GM12878 (cell line): ENCODE results near the gene ZCCHC24. TPM values are rescaled to one million over a fixed set of nuclear protein-coding genes. Genes with fewer than 3 reads are reported as not detected.

Experiments
- BMI1 ChIP-seq: fragments of 450-650 bp; IDR thresholded peaks from 2 replicates; pipeline ENCODE4 v1.6.1; 2016; ENCODE audit warnings: mild to moderate bottlenecking, moderate library complexity, borderline replicate concordance
- CEBPB ChIP-seq, 2 experiments: fragments of 150-350 bp in 1 of 2; IDR thresholded peaks; 2 replicates each; pipeline ENCODE4 v1.6.1; 2012 to 2014; ENCODE audit warnings: low read depth in 2 of 2, low read length in 2 of 2, borderline replicate concordance in 1 of 2, inconsistent platforms in 1 of 2
- SUZ12 ChIP-seq: fragments of 200-600 bp; sonication (generic); IDR thresholded peaks from one replicate; pipeline ENCODE4 v1.6.1; 2018; ENCODE audit warnings: antibody characterized with exemption, mild to moderate bottlenecking; ENCODE audit not compliant: unreplicated experiment
- polyA plus RNA-seq, 11 experiments: library from polyadenylated mRNA; depleted of rRNA in 4 of 11; unstranded in 6 of 11; stranded (reverse) in 5 of 11; fragments of >200 nt; fragmentation: Nextera tagmentation in 4 of 11; fragmentation: Illumina TruSeq in 1 of 11; extraction: Ambion mirVana in 4 of 11; extraction: Trizol in 1 of 11; gene quantifications; 1 replicate in 1 of 11; 2 replicates in 10 of 11; pipeline versions ENCODE4 v1.2.1 to v1.2.3, GENCODE V29; 2011 to 2016; ENCODE audit warnings: inconsistent platforms in 2 of 11, missing spikeins in 2 of 11, low read depth in 1 of 11
- total RNA-seq, 4 experiments: library from RNA; depleted of rRNA in 3 of 4; stranded (reverse); fragments of >200 nt in 3 of 4; fragmentation: Illumina TruSeq in 1 of 4; extraction: Trizol in 1 of 4; gene quantifications; 2 replicates each; pipeline versions ENCODE4 v1.2.1 to v1.2.3, GENCODE V29; 2013 to 2021
- TF ChIP-seq, protein P1 (sequence below): fragments of 450-650 bp; IDR thresholded peaks from 2 replicates; pipeline ENCODE4 v1.6.1; 2017; ENCODE audit warnings: mild to moderate bottlenecking, moderate library complexity
- TF ChIP-seq, protein P2 (sequence below): fragments of 450-650 bp; conservative IDR thresholded peaks from 2 replicates; pipeline ENCODE4 v1.6.1; 2017; ENCODE audit warnings: mild to moderate bottlenecking, moderate library complexity
- TF ChIP-seq, protein P3 (sequence below): fragments of 450-650 bp; IDR thresholded peaks from 2 replicates; pipeline ENCODE4 v1.6.1; 2018; ENCODE audit warnings: borderline replicate concordance, mild to moderate bottlenecking; ENCODE audit not compliant: partially characterized antibody
- TF ChIP-seq, protein P4 (sequence below): IDR thresholded peaks from 2 replicates; pipeline ENCODE4 v1.6.1; 2012; ENCODE audit warnings: low read depth, low read length, improper control_type of control experiment
- TF ChIP-seq, protein P5 (sequence below): fragments of 450-650 bp; formaldehyde crosslinking; IDR thresholded peaks from 2 replicates; pipeline ENCODE4 v1.4.0; 2022; ENCODE audit warnings: mild to moderate bottlenecking, moderate library complexity
- TF ChIP-seq, protein P6 (sequence below): IDR thresholded peaks from 2 replicates; pipeline ENCODE4 v1.6.1; 2012; ENCODE audit warnings: improper control_type of control experiment, low read depth, low read length; ENCODE audit not compliant: insufficient replicate concordance

ZCCHC24 gene
- total and polyA plus RNA-seq, 10 of the 15 experiments (the other 5 are each of a cell fraction or from before 2014, with no cell fraction given) = 0.02 to 0.62 (median 0.04) TPM; not detected in 4

DNA sequence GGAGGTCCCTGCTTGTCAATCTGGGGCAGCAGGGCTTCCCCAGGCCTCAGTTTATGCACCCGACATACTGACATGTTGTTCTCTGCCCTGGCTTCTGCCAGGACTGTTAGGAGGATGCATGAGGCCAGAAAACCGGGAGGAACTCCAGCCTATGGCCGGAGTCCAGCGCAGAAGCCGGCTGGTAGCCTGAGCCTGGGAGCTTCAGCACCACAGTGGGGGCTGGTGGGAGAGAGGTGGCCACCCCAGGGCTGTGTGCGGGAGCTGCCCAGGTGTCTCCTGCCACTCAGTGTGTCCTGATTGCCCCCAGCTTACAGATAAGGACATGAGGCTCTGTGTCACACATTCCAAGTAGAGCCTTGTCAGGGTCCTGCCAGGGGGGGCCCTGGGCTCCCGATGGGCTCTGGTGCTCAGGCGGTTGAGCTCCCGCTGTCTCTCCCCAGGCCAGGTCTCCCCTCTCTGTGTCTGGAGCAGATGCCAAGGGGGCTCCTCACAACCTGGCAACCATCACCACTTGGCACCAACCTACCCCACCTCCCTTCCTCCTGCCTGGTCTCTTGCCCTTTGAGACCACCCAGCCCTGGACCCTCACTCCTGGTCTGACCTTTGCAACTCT, 65.8 kb downstream of the ZCCHC24 start (continued):
- TF ChIP-seq, protein P1, sequence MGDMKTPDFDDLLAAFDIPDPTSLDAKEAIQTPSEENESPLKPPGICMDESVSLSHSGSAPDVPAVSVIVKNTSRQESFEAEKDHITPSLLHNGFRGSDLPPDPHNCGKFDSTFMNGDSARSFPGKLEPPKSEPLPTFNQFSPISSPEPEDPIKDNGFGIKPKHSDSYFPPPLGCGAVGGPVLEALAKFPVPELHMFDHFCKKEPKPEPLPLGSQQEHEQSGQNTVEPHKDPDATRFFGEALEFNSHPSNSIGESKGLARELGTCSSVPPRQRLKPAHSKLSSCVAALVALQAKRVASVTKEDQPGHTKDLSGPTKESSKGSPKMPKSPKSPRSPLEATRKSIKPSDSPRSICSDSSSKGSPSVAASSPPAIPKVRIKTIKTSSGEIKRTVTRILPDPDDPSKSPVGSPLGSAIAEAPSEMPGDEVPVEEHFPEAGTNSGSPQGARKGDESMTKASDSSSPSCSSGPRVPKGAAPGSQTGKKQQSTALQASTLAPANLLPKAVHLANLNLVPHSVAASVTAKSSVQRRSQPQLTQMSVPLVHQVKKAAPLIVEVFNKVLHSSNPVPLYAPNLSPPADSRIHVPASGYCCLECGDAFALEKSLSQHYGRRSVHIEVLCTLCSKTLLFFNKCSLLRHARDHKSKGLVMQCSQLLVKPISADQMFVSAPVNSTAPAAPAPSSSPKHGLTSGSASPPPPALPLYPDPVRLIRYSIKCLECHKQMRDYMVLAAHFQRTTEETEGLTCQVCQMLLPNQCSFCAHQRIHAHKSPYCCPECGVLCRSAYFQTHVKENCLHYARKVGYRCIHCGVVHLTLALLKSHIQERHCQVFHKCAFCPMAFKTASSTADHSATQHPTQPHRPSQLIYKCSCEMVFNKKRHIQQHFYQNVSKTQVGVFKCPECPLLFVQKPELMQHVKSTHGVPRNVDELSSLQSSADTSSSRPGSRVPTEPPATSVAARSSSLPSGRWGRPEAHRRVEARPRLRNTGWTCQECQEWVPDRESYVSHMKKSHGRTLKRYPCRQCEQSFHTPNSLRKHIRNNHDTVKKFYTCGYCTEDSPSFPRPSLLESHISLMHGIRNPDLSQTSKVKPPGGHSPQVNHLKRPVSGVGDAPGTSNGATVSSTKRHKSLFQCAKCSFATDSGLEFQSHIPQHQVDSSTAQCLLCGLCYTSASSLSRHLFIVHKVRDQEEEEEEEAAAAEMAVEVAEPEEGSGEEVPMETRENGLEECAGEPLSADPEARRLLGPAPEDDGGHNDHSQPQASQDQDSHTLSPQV = no peak
- TF ChIP-seq, protein P2, sequence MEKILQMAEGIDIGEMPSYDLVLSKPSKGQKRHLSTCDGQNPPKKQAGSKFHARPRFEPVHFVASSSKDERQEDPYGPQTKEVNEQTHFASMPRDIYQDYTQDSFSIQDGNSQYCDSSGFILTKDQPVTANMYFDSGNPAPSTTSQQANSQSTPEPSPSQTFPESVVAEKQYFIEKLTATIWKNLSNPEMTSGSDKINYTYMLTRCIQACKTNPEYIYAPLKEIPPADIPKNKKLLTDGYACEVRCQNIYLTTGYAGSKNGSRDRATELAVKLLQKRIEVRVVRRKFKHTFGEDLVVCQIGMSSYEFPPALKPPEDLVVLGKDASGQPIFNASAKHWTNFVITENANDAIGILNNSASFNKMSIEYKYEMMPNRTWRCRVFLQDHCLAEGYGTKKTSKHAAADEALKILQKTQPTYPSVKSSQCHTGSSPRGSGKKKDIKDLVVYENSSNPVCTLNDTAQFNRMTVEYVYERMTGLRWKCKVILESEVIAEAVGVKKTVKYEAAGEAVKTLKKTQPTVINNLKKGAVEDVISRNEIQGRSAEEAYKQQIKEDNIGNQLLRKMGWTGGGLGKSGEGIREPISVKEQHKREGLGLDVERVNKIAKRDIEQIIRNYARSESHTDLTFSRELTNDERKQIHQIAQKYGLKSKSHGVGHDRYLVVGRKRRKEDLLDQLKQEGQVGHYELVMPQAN = no peak
- TF ChIP-seq, protein P3, sequence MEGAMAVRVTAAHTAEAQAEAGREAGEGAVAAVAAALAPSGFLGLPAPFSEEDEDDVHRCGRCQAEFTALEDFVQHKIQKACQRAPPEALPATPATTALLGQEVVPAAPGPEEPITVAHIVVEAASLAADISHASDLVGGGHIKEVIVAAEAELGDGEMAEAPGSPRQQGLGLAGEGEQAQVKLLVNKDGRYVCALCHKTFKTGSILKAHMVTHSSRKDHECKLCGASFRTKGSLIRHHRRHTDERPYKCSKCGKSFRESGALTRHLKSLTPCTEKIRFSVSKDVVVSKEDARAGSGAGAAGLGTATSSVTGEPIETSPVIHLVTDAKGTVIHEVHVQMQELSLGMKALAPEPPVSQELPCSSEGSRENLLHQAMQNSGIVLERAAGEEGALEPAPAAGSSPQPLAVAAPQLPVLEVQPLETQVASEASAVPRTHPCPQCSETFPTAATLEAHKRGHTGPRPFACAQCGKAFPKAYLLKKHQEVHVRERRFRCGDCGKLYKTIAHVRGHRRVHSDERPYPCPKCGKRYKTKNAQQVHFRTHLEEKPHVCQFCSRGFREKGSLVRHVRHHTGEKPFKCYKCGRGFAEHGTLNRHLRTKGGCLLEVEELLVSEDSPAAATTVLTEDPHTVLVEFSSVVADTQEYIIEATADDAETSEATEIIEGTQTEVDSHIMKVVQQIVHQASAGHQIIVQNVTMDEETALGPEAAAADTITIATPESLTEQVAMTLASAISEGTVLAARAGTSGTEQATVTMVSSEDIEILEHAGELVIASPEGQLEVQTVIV = no peak
- TF ChIP-seq CEBPB (IDR thresholded peaks at IDR 0.05; ENCODE audit: borderline replicate concordance in 1 of 2, low read depth in 2 of 2, low read length in 2 of 2) (no peak), BMI1 (no peak), SUZ12 (no peak)
- TF ChIP-seq, protein P4, sequence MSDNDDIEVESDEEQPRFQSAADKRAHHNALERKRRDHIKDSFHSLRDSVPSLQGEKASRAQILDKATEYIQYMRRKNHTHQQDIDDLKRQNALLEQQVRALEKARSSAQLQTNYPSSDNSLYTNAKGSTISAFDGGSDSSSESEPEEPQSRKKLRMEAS = no peak
- TF ChIP-seq, protein P5, sequence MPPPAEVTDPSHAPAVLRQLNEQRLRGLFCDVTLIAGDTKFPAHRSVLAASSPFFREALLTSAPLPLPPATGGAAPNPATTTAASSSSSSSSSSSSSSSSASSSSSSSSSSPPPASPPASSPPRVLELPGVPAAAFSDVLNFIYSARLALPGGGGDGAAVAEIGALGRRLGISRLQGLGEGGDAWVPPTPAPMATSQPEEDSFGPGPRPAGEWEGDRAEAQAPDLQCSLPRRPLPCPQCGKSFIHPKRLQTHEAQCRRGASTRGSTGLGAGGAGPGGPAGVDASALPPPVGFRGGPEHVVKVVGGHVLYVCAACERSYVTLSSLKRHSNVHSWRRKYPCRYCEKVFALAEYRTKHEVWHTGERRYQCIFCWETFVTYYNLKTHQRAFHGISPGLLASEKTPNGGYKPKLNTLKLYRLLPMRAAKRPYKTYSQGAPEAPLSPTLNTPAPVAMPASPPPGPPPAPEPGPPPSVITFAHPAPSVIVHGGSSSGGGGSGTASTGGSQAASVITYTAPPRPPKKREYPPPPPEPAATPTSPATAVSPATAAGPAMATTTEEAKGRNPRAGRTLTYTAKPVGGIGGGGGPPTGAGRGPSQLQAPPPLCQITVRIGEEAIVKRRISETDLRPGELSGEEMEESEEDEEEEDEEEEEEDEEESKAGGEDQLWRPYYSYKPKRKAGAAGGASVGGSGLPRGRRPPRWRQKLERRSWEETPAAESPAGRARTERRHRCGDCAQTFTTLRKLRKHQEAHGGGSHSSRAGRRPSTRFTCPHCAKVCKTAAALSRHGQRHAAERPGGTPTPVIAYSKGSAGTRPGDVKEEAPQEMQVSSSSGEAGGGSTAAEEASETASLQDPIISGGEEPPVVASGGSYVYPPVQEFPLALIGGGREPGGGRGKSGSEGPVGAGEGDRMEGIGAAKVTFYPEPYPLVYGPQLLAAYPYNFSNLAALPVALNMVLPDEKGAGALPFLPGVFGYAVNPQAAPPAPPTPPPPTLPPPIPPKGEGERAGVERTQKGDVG = no peak
- TF ChIP-seq, protein P6, sequence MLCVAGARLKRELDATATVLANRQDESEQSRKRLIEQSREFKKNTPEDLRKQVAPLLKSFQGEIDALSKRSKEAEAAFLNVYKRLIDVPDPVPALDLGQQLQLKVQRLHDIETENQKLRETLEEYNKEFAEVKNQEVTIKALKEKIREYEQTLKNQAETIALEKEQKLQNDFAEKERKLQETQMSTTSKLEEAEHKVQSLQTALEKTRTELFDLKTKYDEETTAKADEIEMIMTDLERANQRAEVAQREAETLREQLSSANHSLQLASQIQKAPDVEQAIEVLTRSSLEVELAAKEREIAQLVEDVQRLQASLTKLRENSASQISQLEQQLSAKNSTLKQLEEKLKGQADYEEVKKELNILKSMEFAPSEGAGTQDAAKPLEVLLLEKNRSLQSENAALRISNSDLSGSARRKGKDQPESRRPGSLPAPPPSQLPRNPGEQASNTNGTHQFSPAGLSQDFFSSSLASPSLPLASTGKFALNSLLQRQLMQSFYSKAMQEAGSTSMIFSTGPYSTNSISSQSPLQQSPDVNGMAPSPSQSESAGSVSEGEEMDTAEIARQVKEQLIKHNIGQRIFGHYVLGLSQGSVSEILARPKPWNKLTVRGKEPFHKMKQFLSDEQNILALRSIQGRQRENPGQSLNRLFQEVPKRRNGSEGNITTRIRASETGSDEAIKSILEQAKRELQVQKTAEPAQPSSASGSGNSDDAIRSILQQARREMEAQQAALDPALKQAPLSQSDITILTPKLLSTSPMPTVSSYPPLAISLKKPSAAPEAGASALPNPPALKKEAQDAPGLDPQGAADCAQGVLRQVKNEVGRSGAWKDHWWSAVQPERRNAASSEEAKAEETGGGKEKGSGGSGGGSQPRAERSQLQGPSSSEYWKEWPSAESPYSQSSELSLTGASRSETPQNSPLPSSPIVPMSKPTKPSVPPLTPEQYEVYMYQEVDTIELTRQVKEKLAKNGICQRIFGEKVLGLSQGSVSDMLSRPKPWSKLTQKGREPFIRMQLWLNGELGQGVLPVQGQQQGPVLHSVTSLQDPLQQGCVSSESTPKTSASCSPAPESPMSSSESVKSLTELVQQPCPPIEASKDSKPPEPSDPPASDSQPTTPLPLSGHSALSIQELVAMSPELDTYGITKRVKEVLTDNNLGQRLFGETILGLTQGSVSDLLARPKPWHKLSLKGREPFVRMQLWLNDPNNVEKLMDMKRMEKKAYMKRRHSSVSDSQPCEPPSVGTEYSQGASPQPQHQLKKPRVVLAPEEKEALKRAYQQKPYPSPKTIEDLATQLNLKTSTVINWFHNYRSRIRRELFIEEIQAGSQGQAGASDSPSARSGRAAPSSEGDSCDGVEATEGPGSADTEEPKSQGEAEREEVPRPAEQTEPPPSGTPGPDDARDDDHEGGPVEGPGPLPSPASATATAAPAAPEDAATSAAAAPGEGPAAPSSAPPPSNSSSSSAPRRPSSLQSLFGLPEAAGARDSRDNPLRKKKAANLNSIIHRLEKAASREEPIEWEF = no peak
